Fibroblast of pulmonary artery (primary cell): ENCODE data around the gene FAXC.

Experiments
- DNase-seq: peaks from one replicate; pipeline ENCODE4 v3.0.0-alpha.2; 2010; ENCODE audit warnings: low read depth
- H3K4me3 ChIP-seq: replicated peaks from 2 replicates; pipeline ENCODE4 v1.5.1; 2011; ENCODE audit warnings: low read depth, mild to moderate bottlenecking, control low read depth, low read length, moderate library complexity
- TF ChIP-seq, protein P1 (sequence below): IDR thresholded peaks from 2 replicates; pipeline ENCODE4 v1.5.1; 2011; ENCODE audit warnings: mild to moderate bottlenecking, control low read depth, low read length, inconsistent platforms; ENCODE audit errors: missing control alignments

The FAXC gene

DNA sequence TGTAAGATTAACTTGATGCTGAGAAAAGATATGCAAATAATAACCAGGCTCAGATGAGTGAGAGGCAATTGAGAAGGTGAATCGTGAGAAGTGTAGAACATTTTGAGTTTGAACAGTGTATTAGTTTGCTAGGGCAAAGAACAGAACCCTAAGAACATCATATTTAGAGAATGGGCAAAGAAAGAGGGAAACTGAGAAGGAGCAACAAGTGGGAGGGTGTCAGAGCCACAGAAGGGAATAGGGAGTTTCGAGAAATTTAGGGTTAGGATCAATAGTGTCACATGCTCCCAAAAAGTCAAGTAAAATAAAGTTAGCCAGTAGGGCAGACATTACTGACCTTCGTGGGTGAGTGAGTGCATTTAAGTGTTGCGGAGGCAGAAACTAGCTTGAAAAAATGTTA, 5.5 kb upstream of the FAXC start:
- no peak overlapping the region for H3K4me3 ChIP-seq
- TF ChIP-seq, protein P1, sequence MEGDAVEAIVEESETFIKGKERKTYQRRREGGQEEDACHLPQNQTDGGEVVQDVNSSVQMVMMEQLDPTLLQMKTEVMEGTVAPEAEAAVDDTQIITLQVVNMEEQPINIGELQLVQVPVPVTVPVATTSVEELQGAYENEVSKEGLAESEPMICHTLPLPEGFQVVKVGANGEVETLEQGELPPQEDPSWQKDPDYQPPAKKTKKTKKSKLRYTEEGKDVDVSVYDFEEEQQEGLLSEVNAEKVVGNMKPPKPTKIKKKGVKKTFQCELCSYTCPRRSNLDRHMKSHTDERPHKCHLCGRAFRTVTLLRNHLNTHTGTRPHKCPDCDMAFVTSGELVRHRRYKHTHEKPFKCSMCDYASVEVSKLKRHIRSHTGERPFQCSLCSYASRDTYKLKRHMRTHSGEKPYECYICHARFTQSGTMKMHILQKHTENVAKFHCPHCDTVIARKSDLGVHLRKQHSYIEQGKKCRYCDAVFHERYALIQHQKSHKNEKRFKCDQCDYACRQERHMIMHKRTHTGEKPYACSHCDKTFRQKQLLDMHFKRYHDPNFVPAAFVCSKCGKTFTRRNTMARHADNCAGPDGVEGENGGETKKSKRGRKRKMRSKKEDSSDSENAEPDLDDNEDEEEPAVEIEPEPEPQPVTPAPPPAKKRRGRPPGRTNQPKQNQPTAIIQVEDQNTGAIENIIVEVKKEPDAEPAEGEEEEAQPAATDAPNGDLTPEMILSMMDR = no peak
- no peak for DNase-seq

DNA sequence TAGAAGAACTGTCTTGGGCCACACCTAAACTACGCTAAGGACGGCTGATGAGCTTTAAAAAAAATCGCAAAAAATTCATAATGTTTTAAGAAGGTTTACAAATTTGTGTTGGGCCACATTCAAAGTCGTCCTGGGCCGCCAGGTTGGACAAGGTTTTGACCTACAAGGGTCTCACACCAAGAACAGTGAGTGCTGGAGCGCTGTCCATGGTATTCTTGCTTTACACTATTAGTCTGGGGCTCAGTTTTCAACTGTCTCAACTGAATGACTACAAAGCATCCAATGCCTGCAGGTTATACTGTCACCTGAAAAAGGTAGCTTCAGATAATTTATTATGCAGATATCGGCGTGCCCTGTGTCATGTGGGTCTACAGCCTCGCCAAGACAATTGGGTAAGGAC, 3.7 kb upstream of the FAXC start:
- TF ChIP-seq, protein P1 = no peak
- DNase-seq = peak; percentile 26
- no peak overlapping the region for H3K4me3 ChIP-seq

DNA sequence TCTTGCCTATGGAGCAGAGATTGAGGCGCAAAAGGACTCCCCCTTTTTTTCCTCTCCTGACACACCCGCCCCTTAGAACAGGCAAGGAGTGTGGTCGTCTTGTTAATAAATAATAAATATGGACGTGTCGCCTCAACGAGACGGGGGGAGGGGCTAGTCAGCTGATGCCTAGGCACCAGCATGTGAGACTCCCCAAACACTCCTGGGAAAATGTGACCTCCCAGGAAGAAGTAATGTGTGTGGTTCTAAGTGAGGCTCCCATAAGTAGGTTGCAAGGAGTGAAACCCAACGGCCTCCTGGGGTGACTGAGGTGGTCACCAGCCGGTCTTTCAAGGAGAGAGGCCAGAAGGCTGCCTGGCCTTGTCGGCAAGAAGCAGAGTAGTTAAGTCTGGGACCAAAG, 1.1 kb upstream of the FAXC start:
- no peak for DNase-seq
- TF ChIP-seq, protein P1 = no peak
- H3K4me3 ChIP-seq = no peak overlapping the region

DNA sequence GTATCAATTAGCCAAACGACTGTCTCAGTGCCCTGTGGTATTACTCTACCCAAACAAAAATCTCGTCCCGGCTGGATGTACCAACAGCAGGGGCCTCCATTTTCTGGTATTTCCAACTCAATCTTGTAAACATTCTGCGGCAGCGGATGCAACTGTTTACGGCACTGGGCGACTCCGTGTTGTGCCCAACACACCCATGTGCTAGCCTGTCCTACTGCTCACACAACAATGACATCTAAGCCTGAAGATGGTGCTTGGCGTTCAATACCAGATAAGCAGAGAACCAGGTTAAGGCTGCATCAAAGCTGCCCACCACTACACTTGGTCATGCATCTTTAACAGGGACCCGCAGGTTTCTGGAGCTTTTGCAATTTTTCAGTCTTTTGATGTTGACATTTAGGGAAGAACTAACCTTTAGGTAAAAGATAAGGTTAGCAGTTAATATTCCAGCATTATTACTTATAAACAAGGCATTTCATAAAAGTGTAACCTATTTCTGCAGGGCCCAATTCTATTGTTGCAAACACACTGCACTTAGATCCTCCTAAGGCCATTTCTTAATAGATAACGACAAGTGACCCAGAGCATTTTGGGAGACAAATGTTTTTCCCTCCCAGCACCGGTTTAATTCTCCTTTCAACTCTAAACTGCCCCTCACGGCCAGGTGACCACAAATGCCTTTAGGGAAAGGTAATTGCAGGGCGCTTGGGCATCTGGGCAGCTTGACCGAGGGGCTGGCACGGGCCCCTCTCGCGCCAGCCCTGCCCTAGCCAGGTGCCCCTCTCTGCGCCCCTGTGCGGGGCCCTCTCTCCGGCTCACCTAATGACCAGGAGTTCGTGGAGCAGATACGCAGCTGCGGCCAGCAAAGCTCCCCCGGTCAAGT, 945 bp downstream of the FAXC start:
- DNase-seq = no peak
- TF ChIP-seq, protein P1 = no peak
- H3K4me3 ChIP-seq = peak overlapping the region; percentile 54

DNA sequence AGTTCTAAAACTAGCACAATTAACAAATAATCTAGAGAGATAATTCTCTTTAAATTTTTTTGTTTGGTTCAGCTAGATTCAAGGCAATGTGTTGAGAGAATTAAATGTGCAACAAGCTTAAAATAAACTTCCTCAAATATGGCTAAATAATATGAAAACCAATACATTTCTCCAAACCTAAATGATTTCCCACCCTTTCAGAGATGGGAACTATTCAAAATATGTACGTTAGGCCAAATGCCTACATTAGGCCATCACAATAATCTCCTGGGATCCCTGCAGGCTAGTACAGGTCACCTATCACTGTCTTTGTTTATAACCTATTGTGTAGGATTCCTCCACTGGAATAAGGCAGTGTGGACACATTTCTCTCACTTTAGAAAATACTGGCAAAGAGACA, 1.7 kb downstream of the FAXC start:
- TF ChIP-seq, protein P1 = no peak
- no peak for DNase-seq
- H3K4me3 ChIP-seq = no peak overlapping the region

DNA sequence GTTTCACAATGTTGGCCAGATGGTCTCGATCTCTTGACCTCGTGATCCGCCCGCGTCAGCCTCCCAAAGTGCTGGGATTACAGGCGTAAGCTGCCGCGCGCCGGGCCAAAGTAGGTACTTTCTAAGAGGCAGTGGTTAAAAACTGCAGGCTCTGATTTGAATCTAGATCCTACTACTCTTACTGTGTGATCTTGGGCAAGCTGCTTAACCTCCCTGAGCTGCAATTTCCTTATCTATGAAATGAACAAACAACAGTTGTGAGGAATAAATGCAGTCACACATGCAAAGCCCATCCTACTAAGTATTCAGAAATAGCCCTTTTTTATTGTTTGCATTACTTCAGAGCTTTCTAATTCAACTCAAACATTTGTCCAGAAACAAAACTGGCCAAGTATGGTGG, 2.9 kb downstream of the FAXC start:
- H3K4me3 ChIP-seq = no peak overlapping the region
- no peak for DNase-seq
- TF ChIP-seq, protein P1 = no peak

DNA sequence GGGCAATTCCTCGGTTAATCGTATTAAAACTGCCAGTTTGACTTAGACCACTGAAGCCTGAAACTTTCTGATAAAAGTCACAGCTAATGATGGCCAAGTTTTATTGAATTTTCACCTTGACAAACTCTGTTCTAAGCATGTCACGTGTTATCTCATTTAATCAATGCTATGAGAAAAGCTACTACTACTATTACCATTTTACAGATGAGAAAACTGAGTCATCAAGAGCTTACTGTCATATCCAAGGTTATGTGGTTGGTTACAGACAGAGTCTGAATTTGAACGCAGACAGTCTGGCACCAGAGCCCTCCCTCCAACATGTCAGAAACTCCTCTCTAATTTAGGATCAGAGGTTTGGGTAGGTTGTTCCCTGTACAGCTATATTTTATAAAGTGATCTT, 4.3 kb downstream of the FAXC start:
- no peak for DNase-seq
- TF ChIP-seq, protein P1 = no peak

More for the DNA sequence above, 4.3 kb downstream of the FAXC start:
- H3K4me3 ChIP-seq = no peak overlapping the region
